ENCODE data around the gene HMG20A.

DNA sequence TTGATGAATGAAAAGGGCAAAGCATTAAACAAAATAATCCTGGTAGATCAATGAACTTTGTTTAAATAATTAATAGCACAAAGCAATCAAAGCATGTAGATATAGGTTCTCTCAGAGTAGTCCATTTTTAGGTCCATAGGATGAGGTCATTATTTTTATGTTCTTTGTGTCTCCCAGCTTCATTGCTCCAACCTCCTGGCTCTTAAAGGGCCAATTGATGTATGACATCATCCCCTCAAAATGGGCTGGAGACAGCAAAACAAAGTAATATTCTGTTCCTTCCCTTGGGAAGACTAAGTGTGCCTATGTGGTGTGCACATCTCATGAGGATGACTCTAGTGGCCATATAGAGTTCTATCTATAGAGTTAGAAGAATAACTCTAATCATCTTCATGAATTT is 49.5 kb downstream of the HMG20A start:
- TF ChIP-seq, protein P1, sequence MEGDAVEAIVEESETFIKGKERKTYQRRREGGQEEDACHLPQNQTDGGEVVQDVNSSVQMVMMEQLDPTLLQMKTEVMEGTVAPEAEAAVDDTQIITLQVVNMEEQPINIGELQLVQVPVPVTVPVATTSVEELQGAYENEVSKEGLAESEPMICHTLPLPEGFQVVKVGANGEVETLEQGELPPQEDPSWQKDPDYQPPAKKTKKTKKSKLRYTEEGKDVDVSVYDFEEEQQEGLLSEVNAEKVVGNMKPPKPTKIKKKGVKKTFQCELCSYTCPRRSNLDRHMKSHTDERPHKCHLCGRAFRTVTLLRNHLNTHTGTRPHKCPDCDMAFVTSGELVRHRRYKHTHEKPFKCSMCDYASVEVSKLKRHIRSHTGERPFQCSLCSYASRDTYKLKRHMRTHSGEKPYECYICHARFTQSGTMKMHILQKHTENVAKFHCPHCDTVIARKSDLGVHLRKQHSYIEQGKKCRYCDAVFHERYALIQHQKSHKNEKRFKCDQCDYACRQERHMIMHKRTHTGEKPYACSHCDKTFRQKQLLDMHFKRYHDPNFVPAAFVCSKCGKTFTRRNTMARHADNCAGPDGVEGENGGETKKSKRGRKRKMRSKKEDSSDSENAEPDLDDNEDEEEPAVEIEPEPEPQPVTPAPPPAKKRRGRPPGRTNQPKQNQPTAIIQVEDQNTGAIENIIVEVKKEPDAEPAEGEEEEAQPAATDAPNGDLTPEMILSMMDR (IDR thresholded peaks at IDR 0.05): no peak
- TF ChIP-seq EP300 (IDR thresholded peaks at IDR 0.05): no peak
